OCI-LY1 (cell line): ENCODE results near the gene GBE1.

ENCODE experiments used
- H2AFZ ChIP-seq: fragments of 200-600 bp; sonication (generic), shearing (Covaris generic); 2 replicates; pipeline ENCODE4 v1.6.0; 2014; ENCODE audit warnings: antibody characterized with exemption, mild to moderate bottlenecking, low read length
- H3F3A ChIP-seq: fragments of 200-600 bp; sonication (generic), shearing (Covaris generic); 2 replicates; pipeline ENCODE4 v1.6.0; 2014; ENCODE audit warnings: mild to moderate bottlenecking, antibody characterized with exemption, low read length, moderate library complexity; ENCODE audit not compliant: insufficient read depth
- H3K27ac ChIP-seq: fragments of 200-600 bp; sonication (generic); 2 replicates; pipeline ENCODE4 v1.5.1; 2014; ENCODE audit warnings: low read length, mixed run types, mild to moderate bottlenecking, low read depth; ENCODE audit not compliant: poor library complexity, severe bottlenecking
- H3K27me3 ChIP-seq: fragments of 200-600 bp; sonication (generic); 2 replicates; pipeline ENCODE4 v1.6.0; 2014; ENCODE audit warnings: antibody characterized with exemption, mild to moderate bottlenecking, low read length, moderate library complexity; ENCODE audit not compliant: insufficient read depth
- H3K36me3 ChIP-seq: fragments of 200-600 bp; sonication (generic); 2 replicates; pipeline ENCODE4 v1.6.1; 2014; ENCODE audit warnings: mild to moderate bottlenecking, antibody characterized with exemption, low read length, moderate library complexity, mixed read lengths; ENCODE audit not compliant: insufficient read depth
- H3K4me1 ChIP-seq: fragments of 200-600 bp; sonication (generic); 2 replicates; pipeline ENCODE4 v1.5.1; 2014; ENCODE audit warnings: mild to moderate bottlenecking, low read length, moderate library complexity; ENCODE audit not compliant: insufficient read depth, severe bottlenecking
- H3K4me2 ChIP-seq: fragments of 200-600 bp; sonication (generic), shearing (Covaris generic); 2 replicates; pipeline ENCODE4 v1.6.1; 2014; ENCODE audit warnings: low read length
- H3K4me3 ChIP-seq: fragments of 200-600 bp; sonication (generic); 2 replicates; pipeline ENCODE4 v1.5.1; 2014; ENCODE audit warnings: low read length, low read depth, mild to moderate bottlenecking, mixed read lengths; ENCODE audit not compliant: poor library complexity, severe bottlenecking
- H3K79me2 ChIP-seq: fragments of 200-600 bp; shearing (Covaris generic); 2 replicates; pipeline ENCODE4 v1.6.1; 2016; ENCODE audit warnings: mixed run types, low read length, mixed read lengths; ENCODE audit not compliant: insufficient read depth
- H3K9ac ChIP-seq: fragments of 200-600 bp; sonication (generic), shearing (Covaris generic); 2 replicates; pipeline ENCODE4 v1.6.1; 2014; ENCODE audit warnings: mild to moderate bottlenecking, low read length, mixed read lengths
- H3K9me2 ChIP-seq: fragments of 200-600 bp; sonication (generic), shearing (Covaris generic); 2 replicates; pipeline ENCODE4 v1.6.1; 2014; ENCODE audit warnings: low read depth, mild to moderate bottlenecking, low read length, mixed read lengths
- H3K9me3 ChIP-seq: fragments of 200-600 bp; shearing (Covaris generic); 2 replicates; pipeline ENCODE4 v1.6.1; 2014; ENCODE audit warnings: low read length, mixed read lengths
- H4K20me1 ChIP-seq: fragments of 200-600 bp; sonication (generic), shearing (Covaris generic); 2 replicates; pipeline ENCODE4 v1.6.0; 2016; ENCODE audit warnings: mild to moderate bottlenecking, low read length; ENCODE audit not compliant: insufficient read depth
- EZH2 ChIP-seq: fragments of 200-600 bp; sonication (generic), shearing (Covaris generic); IDR thresholded peaks from 2 replicates; pipeline ENCODE4 v1.8.0; 2017; ENCODE audit warnings: borderline replicate concordance, mixed run types, mild to moderate bottlenecking, antibody characterized with exemption, low read length, moderate library complexity, mixed read lengths
- TF ChIP-seq, protein P1 (sequence below): fragments of 200-600 bp; sonication (generic), shearing (Covaris generic); IDR thresholded peaks from 2 replicates; pipeline ENCODE4 v1.5.1; 2017; ENCODE audit warnings: mild to moderate bottlenecking, antibody characterized with exemption, low read length, moderate library complexity, mixed read lengths

The GBE1 gene

DNA sequence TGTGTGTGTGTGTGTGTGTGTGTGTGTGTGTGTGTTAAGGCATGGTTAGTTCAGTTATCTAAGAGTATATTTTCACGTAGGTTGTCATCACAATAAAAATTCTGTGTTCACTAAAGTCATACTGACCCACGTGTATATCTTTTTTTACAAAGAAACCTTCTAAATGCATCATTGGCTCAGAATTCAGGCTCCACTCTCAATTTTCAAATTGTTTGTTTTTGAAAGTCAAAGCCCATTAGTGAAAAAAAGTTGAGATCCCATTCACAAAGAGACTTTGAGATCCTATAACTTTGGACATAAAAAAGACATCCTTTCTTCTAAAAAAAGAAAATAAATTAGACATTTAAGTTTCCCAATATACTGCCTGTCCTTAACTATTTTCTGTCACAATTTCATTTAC, 59.3 kb downstream of the GBE1 start:
- Histone ChIP-seq H3K27ac (no peak overlapping the region), H3K9me2 (no peaks in the 10 kb centered on the region), H2AFZ (no peak overlapping the region), H3K4me3 (no peak overlapping the region), H3K9me3 (no peaks in the 10 kb centered on the region), H4K20me1 (no peaks in the 10 kb centered on the region), H3K9ac (no peak overlapping the region), H3K27me3 (no peaks in the 10 kb centered on the region), H3K4me2 (no peak overlapping the region), H3K36me3 (no peaks in the 10 kb centered on the region), H3F3A (no peaks in the 10 kb centered on the region), H3K4me1 (no peaks in the 10 kb centered on the region), H3K79me2 (no peaks in the 10 kb centered on the region)
- TF ChIP-seq, protein P1, sequence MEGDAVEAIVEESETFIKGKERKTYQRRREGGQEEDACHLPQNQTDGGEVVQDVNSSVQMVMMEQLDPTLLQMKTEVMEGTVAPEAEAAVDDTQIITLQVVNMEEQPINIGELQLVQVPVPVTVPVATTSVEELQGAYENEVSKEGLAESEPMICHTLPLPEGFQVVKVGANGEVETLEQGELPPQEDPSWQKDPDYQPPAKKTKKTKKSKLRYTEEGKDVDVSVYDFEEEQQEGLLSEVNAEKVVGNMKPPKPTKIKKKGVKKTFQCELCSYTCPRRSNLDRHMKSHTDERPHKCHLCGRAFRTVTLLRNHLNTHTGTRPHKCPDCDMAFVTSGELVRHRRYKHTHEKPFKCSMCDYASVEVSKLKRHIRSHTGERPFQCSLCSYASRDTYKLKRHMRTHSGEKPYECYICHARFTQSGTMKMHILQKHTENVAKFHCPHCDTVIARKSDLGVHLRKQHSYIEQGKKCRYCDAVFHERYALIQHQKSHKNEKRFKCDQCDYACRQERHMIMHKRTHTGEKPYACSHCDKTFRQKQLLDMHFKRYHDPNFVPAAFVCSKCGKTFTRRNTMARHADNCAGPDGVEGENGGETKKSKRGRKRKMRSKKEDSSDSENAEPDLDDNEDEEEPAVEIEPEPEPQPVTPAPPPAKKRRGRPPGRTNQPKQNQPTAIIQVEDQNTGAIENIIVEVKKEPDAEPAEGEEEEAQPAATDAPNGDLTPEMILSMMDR = no peak
- no peak for TF ChIP-seq EZH2

GRCh38 chr3:81699536-81700320, 61.7 kb downstream of the GBE1 start:
- no peaks in the 10 kb centered on the region for H3K36me3 ChIP-seq
- H3K4me1 ChIP-seq = no peaks in the 10 kb centered on the region
- H3K9ac ChIP-seq = no peak overlapping the region
- no peaks in the 10 kb centered on the region for H3K27me3 ChIP-seq
- H3K9me3 ChIP-seq = no peaks in the 10 kb centered on the region
- H2AFZ ChIP-seq = no peak overlapping the region
- H3K79me2 ChIP-seq = no peaks in the 10 kb centered on the region
- H3K4me3 ChIP-seq = no peak overlapping the region
- H3K9me2 ChIP-seq = no peaks in the 10 kb centered on the region
- TF ChIP-seq, protein P1 = no peak
- TF ChIP-seq EZH2 = no peak
- H4K20me1 ChIP-seq = no peaks in the 10 kb centered on the region
- no peak overlapping the region for H3K27ac ChIP-seq
- no peaks in the 10 kb centered on the region for H3F3A ChIP-seq
- H3K4me2 ChIP-seq = no peak overlapping the region

- H3K27ac ChIP-seq = no peak overlapping the region
- TF ChIP-seq, protein P1 = no peak
- TF ChIP-seq EZH2 = no peak
- no peak overlapping the region for H2AFZ ChIP-seq
- no peak overlapping the region for H3K4me3 ChIP-seq
- H3K36me3 ChIP-seq = no peaks in the 10 kb centered on the region
- H3K9me2 ChIP-seq = no peaks in the 10 kb centered on the region
- H4K20me1 ChIP-seq = no peaks in the 10 kb centered on the region
- no peaks in the 10 kb centered on the region for H3K4me1 ChIP-seq
- no peaks in the 10 kb centered on the region for H3K9me3 ChIP-seq
- no peaks in the 10 kb centered on the region for H3F3A ChIP-seq
- no peaks in the 10 kb centered on the region for H3K79me2 ChIP-seq
- no peak overlapping the region for H3K4me2 ChIP-seq
- H3K9ac ChIP-seq = no peak overlapping the region
- no peaks in the 10 kb centered on the region for H3K27me3 ChIP-seq
Observed at GRCh38 chr3:81696090-81696489, 65.4 kb downstream of the GBE1 start.
